ENCODE measurements around the gene CREB5.

CREB5 gene

GRCh38 chr7:28408105-28408959, 4.0 kb upstream of the CREB5 start:
- DNase-seq, result no peak

GRCh38 chr7:28408960-28409715, 3.2 kb upstream of the CREB5 start:
- DNase-seq, result peak; percentile 96

GRCh38 chr7:28409716-28410627, 2.3 kb upstream of the CREB5 start:
- no peak for DNase-seq

DNA sequence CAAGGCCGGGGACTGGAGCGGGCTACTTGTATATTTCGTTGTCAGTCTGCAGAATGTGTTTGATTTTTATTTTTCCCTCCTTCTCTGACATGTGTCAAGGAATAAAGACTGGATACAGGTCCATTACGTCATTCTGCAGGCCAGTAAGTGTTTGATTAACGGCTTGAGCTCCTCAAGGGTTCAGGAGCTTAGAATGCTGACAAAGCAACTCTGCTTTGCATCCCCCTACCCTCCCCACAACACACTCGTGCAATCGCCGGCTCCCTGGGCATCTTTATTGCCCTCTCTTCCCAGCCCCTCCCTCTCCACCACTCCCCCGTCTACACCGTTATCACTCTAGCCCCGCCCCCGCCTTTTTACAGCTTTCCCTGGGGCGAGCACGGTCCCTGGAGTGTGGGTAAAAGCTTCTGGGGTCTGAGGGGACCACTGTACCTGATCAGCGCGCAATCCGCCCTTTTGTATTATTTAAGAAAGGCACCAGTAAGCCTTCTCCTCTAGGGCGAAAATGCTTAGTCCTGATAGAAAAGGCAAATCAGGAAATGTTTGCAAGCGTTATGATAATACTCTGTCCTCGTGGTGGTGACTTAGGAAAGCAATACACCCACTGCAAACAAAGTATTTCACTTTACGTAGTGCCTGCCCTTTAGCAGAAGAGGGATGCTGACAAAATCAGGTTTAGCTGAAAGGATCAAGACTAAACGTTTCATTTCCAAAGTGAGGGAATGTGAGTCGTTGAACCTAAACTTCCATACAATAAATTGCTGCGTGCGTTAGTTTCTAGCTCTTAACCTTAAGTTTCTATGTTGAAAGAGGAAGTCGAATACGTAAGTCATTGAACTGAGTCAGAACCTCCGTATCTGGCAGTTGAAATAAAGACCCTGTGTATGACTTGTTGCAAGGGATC, 1.4 kb upstream of the CREB5 start:
- peak; percentile 44 for DNase-seq

- DNase-seq, result no peak
These were observed 693 bp downstream of the CREB5 start for GRCh38 chr7:28413011-28413410.

- no peak for DNase-seq
These were observed 2.1 kb downstream of the CREB5 start for GRCh38 chr7:28414453-28414852.

DNA sequence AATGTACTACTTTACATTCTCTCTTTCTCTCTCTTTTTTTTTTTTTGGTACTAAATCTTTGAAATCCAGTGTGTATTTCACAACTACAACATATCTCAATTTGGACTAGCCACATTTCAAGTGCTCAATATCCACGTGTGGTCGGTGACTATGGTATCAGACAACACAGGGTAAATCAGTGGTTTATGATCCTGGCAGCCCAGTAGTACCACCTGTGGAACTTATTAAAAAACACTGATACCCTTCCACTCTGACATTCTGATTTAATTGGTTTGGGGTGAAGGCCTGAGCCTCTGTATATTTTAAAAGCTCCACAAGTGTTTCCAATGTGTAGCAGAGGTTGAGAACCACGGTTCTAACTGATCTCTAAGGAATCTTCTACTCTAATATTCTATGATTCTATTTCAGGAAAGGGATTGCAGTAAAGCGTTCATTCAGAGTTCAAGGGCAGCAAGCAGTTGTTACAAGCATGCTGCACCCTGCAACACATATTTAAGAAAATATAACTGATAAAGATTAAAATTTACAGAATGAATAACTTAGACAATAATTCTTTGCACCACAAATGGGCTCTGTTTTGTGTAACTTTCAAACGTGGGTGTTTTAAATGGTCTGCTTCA, 5.1 kb downstream of the CREB5 start:
- no peak for DNase-seq

GRCh38 chr7:28418311-28418710, 6.0 kb downstream of the CREB5 start:
- no peak for DNase-seq

DNA sequence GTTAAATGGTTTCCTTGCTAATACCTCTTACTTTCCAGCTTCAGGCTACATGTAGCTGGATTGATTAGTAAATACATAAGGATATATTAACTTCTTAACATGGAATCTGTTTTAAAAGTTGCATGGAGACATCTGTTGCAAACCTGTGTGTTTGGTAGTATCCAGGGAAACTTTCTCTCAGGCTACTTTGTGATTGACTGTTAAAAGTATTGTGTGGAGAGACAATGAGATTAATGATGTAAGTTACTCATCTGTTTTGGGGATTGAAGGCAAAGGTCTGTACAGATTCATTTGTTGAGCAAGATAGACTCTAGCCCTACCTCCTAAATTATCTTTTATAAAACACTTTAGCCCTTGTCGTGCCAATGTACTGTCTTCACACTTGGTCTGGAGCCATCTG, 6.6 kb downstream of the CREB5 start:
- no peak for DNase-seq

DNA sequence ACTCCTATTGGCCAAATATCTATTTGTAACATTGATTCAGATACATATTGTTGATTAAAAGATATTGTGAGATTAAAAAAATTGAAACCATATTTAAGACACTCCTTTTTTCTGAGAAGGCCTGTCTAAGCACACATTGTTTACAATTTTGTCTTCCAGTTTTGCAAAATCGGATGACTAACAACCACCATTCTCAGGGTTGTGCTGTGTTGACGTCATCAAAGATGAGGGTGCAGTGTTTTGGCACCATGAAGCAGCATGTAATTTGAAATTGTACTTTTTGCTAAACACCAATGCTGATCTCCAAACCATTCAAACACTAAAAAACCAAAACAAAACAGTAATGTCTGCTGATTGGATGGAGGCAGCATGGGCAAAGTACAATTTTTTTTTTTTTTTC, 7.4 kb downstream of the CREB5 start:
- DNase-seq, result peak; percentile 70

GRCh38 chr7:28423112-28423511, 10.8 kb downstream of the CREB5 start:
- DNase-seq, result no peak

DNA sequence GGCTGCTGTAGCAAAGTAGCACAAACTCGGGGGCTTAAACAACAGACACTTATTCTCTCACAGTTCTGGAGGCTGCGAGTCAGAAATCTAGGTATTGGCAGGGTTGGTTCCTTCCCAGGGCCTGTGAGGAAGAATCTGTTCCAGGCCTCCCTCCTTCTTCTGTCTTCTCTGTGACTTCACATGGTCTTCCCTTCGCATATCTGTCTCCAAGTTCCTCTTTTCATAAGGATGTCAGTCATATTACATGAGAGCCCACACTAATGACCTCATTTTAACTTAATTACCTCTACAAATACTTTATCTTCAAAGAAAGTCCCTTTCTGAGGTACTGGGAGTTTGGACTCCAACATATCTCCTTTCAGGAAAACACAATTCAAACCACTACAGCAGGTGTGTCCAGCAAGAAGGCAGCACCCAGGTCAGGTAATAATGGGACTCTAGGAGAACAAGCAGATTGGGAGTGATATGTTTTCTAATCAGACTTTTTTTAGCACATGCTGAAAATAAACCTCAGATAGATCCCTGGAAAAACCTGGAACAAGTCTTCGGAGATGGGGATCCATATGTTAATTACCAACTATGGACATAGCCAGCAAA, 11.7 kb downstream of the CREB5 start:
- no peak for DNase-seq

GRCh38 chr7:28425496-28425895, 13.2 kb downstream of the CREB5 start:
- DNase-seq, result no peak

DNA sequence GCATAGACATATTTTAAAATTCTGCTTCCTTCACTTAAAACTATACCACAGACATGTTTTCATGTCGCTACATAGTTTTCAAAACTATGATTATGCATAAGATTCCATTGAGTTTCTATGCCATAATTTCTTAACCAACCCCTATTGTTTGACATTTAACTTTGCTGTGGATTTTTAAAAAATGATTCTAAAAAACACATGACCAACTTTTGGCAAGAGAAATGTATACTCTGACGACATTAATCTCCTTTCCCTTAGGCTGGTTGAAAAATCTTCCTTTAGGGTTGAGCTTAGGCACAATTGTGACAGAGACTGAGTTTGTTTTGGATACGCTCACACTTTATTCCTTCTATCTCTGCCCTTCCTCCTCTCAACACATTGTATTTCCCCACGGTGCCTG, 14.9 kb downstream of the CREB5 start:
- no peak for DNase-seq

DNA sequence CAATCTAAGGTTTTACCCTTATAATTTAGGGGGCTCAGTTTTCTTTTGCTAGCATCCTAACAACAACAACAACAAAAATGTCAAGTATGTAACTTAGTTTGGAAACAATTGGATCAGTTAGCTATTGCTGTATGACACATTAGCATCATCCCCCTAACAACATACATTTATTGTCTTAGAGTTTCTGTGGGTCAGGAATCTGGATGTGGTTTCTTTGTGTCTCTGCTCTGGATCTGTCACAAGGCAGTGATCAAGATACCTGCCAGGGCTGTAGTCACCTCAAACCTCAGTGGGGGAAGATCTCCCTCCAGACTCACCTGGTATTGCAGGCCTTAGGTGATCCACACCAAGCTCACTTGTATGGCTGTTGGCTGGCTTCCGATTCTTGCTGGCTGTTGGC, 18.3 kb downstream of the CREB5 start:
- DNase-seq, result no peak

GRCh38 chr7:28432105-28432504, 19.8 kb downstream of the CREB5 start:
- no peak for DNase-seq

GRCh38 chr7:28433039-28433438, 20.7 kb downstream of the CREB5 start:
- no peak for DNase-seq

DNA sequence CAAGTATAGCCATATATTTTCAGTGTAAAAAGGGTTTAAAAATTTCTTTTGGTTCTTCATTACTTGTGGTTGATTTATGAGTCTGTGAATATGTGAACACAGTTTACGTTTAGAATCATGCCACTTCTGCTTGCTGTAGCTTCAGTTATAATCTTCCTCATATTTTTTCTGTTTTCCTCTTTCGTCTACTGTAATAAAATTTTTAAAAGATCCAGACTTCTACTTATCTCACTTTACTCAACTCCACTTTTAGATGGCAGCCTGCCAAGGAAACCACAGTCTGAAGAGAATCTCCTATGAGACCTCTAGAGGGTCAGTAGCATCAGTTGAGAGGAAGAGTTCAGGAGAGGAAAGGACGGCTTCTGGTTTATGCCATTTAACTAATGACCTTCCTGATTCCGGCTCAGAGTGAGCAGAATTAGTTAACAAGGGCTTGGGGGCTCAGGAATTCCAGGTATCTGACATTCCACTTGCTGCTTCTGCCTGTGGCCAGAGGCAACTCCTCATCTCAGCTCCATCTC, 21.4 kb downstream of the CREB5 start:
- peak; percentile 67 for DNase-seq

GRCh38 chr7:28434510-28434909, 22.2 kb downstream of the CREB5 start:
- no peak for DNase-seq

DNA sequence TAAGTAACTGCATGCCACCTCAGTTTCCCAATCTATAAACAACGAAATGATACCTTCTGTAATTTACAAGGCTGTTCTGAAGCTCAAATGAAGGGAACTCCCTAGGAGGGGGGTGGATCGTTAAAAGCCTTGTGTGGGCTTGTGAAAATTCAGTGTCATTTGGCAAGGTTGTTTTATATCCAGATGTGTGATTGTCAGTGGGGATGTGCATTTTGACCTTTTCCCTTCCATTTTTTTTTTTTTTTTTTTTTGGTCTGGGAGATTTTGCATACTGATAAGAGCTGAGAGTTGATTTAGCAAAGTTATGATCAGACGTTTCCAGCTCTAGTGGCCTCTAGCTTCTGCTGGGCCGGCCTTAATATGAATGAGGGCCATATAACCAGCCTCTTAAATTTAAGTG, 22.8 kb downstream of the CREB5 start:
- no peak for DNase-seq
